HG02623 (cell line): ENCODE data around the gene ACAD11.

Experiments used
- ATAC-seq: cut with Tn5 transposase; IDR thresholded peaks from one replicate; pipeline ENCODE4 v1.9.1; 2021; ENCODE audit warnings: moderate library complexity; ENCODE audit not compliant: unreplicated experiment

Gene ACAD11

GRCh38 chr3:132659365-132660051 is at the start of gene ACAD11:
TSS of gene ACAD11 (minus strand) at chr3:132659809. CDS start at chr3:132659751, 58 bp downstream.
- peak; percentile 43 for ATAC-seq

- ATAC-seq: no peak
Observed at GRCh38 chr3:132703733-132704132, 44.1 kb upstream of the ACAD11 start.

- ATAC-seq: no peak
Observed at GRCh38 chr3:132695422-132695821, 35.8 kb upstream of the ACAD11 start.

- ATAC-seq: no peak
Observed at GRCh38 chr3:132694991-132695390, 35.4 kb upstream of the ACAD11 start.

- no peak for ATAC-seq
Observed at GRCh38 chr3:132690040-132690439, 30.4 kb upstream of the ACAD11 start.

GRCh38 chr3:132682201-132682600 is 22.6 kb upstream of the ACAD11 start:
- ATAC-seq: no peak

GRCh38 chr3:132681421-132681820 is 21.8 kb upstream of the ACAD11 start:
- no peak for ATAC-seq

- no peak for ATAC-seq
Observed at GRCh38 chr3:132679911-132680310, 20.3 kb upstream of the ACAD11 start.

GRCh38 chr3:132675408-132675807 is 15.8 kb upstream of the ACAD11 start:
- ATAC-seq: no peak

GRCh38 chr3:132669256-132669777 is 9.7 kb upstream of the ACAD11 start:
- no peak for ATAC-seq

GRCh38 chr3:132665230-132665745 is 5.7 kb upstream of the ACAD11 start:
- ATAC-seq: no peak

- ATAC-seq: no peak
Observed at GRCh38 chr3:132662212-132662611, 2.6 kb upstream of the ACAD11 start.

GRCh38 chr3:132661101-132661500 is 1.5 kb upstream of the ACAD11 start:
- ATAC-seq: no peak

- peak; percentile 3 for ATAC-seq
Observed at GRCh38 chr3:132660811-132661070, 1.1 kb upstream of the ACAD11 start.

GRCh38 chr3:132660052-132660810 is 622 bp upstream of the ACAD11 start, which contains the start of gene UBA5:
TSS of gene UBA5 (plus strand) at chr3:132660329. CDS start at chr3:132660538, 209 bp downstream.
- ATAC-seq: peak; percentile 66

GRCh38 chr3:132659000-132659364 is 627 bp downstream of the ACAD11 start:
- no peak for ATAC-seq

- ATAC-seq: no peak
Observed at GRCh38 chr3:132657869-132658747, 1.5 kb downstream of the ACAD11 start.

- no peak for ATAC-seq
Observed at GRCh38 chr3:132655471-132655870, 4.1 kb downstream of the ACAD11 start.

- ATAC-seq: no peak
Observed at GRCh38 chr3:132654721-132655120, 4.9 kb downstream of the ACAD11 start.

- ATAC-seq: no peak
Observed at GRCh38 chr3:132654190-132654589, 5.4 kb downstream of the ACAD11 start.

- ATAC-seq: no peak
Observed at GRCh38 chr3:132652640-132653270, 6.9 kb downstream of the ACAD11 start.
